T-helper 22 cell (primary cell): ENCODE results near the gene PARD3.

Source experiments
- DNase-seq: peaks from one replicate; pipeline ENCODE4 v3.0.0-alpha.2; 2020; ENCODE audit warnings: low read depth

PARD3 gene

GRCh38 chr10:34213805-34214197 lies 601.3 kb downstream of the PARD3 start:
- no peak for DNase-seq

GRCh38 chr10:34213193-34213804 lies 601.8 kb downstream of the PARD3 start:
- no peak for DNase-seq

DNA sequence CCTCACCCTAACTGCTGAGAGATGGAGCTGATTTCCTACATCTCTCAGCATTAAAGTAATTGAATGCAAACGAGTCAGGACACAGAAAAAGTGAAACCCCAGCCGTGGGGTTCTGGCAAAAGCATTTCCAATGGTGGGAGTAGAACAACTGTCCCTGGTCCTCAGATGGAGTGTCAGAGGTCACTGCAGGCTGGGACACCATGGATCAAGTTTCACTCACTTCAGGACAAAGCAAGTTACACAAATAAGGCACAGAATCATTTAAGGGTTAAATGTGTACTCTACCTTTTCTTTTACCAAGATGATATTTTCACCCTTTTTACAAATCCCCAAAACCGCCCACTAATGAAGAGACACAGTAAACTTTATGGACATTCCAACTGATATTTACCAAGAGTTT lies 607.8 kb downstream of the PARD3 start:
- DNase-seq: no peak

- no peak for DNase-seq
Observed at GRCh38 chr10:34206935-34207268, 608.2 kb downstream of the PARD3 start.

DNA sequence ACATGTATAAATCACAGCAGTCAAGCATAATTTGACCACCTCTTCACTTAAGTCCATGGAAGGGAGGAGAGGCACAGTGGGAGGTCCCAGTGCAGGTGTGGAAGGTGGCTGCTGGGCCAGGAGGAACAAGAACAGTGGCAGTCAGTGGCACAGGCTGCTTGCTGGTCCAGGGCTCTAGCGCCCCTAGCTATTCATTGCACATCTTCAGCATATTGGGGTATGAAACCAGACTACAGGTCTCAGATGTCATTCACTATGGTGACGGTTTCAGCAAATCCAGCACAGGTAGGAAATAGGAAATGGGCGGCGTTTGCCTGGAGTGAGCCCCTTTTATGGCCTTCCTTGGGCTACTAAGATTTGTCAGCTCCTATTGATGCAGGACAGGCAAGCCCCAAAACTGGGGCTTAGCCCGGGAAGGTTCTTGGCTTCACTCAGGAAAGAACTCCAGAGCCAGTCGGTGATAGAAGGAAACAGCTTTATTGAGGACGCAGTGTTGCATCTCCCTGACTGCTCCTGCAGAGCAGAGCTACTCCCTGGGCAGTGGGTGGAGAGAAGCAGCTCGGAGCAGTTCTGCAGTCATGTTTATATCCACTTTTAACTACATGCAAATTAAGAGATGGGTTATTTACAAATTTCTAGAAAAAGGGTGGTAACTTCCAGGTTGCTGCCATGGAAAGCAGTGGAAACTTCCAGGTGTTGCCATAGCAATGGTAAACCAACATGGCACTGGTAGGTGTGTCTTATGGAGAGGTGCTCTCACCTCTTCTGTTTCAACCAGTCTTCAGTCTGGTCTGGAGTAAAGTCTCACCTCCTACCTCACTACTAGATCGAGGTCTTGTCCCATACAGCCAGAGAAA lies 608.8 kb downstream of the PARD3 start:
- no peak for DNase-seq

DNA sequence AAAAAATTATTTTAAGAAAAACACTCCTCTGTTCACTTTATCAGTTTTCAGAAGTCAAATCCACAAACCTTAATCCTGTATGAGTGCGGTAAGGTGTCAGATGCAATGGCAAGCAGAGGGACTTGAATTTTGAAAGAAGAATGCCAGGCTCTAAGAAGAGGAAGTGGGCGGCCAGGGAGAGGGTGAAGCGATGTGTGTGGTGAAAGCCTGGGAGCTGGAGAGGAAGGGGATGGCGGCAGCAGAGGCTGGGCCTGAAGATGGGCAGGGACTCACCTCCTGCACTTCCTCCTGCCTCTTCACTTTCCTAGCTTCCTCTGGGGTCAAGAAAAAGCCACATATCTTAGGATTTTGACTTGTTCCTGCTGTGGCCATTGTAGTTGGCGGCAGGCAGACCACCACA lies 609.6 kb downstream of the PARD3 start:
- DNase-seq: no peak

DNA sequence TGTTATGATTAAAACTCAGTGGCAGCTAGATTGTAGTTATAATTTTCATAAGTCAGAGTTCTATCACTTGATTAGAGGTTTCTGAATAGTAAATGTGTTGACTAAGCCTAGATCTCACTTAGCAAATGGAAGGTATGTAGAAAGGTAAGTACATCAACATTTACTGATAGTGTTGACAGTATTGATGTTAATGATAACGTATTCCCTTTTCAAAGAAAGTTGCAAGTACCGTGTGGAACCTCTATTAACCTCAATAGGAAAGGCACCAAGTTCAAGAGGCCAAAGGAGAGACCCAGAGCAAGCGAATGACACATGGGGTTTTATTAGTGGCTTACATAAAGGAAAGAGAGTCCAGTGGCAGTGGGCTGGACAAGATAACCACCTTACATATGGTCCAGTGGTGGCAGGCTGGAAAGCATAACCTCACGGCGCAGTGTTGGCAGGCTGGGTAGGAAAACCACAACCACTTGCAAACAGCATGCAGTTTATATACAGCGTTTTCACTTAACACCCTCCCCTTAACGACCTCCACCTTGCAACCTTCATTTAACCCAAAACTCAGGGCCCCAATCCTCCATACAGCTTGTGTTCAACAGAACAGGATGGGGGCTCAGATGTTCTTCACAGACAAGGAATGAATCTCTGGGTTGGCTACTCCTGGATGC lies 611.0 kb downstream of the PARD3 start:
- DNase-seq: no peak

GRCh38 chr10:34200355-34200901 lies 614.7 kb downstream of the PARD3 start:
- DNase-seq: no peak

DNA sequence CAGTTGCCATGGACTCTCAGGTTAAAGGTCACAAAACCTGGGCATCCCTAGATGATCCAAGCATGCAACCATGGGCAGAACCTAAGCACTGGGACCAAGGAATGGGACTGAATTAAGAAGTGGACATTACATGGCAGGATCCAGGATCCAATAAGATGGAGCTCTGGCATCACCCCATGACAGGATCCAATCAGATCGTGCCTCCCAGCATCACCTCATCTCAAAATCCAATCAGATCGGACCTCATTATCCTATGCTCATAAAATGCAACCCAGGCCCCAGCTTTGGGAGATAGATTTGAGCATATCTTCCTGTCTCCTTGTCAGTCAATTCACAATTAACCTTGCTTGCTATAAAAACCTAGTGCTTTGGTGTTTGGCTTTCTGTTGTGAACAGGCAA lies 616.1 kb downstream of the PARD3 start:
- DNase-seq: no peak

- DNase-seq: no peak
Observed at GRCh38 chr10:34196058-34196433, 619.0 kb downstream of the PARD3 start.

GRCh38 chr10:34195364-34196057 lies 619.6 kb downstream of the PARD3 start:
- no peak for DNase-seq

- DNase-seq: no peak
Observed at GRCh38 chr10:34193931-34194626, 621.0 kb downstream of the PARD3 start.

DNA sequence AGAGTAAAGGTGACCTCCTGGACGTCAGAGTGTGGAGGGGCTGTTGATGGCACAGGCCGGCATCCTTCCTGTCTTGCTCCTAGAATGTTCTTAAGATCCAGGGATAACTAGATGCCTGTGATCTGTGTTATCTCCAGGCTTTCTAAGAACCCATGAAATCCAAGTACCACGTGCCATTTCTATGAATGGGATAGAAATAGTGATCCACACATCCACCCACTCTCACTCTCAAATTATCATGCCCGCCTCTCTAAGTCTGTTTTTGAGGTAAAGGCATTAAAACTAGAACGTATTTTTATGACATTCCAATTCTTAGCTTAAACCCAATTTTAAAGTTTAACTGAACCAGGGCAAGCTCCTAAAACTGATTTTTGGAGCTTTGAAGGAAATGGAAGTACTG lies 622.5 kb downstream of the PARD3 start:
- DNase-seq: no peak

DNA sequence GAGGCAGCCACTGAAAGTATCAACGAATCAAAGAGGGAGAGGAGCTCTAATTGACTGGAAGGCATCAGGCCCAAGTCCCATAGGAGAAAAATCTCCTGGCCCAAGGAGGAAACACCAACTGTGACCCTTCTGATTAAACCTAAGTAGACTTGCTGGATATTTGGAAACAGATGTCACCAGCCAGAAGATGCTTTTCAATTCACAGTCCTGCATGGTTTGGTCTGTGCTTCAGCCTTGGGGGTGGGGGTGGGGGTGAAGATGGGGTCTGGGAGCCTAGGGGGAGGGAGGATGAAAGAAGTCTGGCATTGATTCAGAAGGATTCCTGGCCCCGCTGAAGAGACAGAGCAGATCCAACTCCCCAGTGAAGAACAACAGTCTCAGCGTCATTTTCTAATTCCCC lies 623.7 kb downstream of the PARD3 start:
- DNase-seq: no peak

DNA sequence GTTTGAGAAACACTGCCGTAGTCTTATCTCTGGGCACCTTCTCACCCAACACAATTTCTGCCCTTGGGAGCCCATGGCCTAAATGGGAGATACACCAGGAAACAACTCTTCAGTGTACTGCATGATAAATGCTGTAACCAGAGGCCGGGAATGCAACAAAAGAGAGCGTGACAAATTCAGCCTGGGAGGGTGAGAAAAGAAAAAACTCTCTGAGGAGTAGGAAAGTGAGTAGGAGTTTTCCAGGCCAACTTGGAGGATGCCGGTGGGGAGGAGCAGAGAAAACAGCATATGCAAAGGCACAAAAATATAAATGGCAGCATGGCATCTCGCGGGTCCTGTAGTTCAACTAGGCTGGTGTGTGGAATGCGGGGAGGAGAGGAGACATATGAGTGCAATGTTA lies 624.5 kb downstream of the PARD3 start:
- DNase-seq: no peak

DNA sequence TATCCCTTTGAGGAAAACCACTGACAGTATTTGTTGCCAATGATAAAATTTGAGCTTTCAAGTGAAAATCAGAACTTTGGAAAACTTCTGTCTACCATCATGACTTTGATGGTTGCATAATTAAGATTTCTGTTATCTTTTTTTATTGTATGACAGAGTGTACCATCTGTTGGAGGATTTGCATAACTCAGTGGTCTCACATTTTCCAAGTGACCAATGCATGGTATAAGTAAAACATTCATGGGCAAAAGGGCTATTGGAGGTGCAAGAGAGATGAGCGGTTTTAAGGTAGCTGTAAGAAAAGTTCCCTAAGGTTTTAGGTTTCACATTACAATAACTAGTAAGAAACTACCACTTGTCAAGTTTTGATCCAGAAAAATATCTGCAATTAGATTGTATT lies 625.3 kb downstream of the PARD3 start:
- DNase-seq: no peak

GRCh38 chr10:34188221-34188620 lies 626.9 kb downstream of the PARD3 start:
- no peak for DNase-seq

DNA sequence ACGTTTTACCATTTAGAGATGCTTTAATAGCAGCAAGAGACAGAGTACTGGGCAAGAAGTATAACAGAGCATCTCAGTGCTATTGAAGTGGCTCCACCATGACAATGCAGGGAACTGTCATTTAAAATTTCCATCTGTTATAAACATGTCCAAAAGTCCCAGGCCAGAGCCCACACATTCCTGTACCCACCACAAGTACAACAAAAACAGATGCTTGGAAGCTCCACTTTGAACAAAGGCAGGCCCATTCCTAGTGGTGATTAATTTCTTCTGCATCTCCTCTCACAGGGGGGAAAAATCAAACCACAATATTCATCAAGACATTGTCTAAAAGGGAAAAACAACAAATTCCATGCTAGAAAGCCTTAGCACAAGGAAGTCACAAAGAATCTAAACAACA lies 627.9 kb downstream of the PARD3 start:
- DNase-seq: no peak

DNA sequence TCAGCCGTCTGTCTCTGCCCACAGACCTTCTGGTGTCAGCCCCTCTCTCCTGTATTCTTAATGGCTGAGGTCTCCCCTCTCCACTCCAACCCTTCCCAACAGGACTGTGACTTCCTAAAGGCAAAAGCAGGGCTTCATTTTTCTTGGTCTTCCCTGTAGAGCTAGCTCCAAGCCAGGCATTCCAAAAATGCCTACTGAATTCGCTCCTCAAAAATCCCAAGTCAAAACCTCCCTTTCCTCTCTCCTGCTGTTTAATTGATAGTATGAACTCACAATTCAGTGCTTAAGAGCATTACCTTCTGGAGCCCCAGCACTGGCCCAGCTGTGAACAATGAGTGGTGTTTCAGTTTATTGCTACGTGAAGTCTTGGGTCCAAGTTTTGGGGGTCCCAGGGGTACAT lies 628.4 kb downstream of the PARD3 start:
- DNase-seq: no peak

DNA sequence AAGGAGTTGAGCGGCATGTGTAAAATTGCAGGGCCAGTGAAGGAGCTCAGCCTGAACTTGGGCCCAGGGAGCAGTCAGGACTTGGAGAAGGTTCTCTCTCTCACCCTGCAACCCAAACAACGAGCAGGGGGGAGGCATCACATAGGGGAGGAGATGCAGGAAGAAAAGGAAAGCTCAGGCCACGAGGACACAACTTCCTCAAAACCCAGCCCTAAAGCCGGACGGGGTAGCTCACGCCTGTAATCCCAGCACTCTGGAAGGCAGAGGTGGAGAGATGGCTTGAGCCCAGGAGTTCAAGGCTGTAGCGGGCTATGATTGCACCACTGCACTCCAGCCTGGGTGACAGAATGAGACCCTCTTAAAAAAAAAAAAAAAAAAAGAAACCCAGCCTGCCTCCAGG lies 629.1 kb downstream of the PARD3 start:
- DNase-seq: no peak

GRCh38 chr10:34184939-34185386 lies 630.1 kb downstream of the PARD3 start:
- DNase-seq: no peak

DNA sequence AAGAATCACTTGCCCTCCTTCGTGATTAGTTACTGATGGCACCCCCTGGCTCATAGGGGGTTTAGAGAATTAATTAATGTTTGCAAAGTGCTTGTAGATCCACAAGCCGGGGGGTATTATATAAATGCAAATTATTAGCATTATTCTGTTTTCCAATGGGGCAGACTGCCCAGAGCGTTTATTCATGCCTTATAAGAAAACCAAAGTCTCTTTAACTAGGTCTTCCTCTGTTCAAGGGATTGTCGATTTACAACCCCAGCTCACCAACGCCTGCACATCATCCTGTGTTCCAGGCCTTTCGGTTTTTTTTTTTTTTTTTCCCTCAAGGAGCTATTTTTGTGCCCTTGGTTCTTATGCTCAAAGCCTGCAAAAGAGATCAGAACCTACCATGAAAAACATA lies 630.7 kb downstream of the PARD3 start:
- no peak for DNase-seq
